Measurements from ENCODE around the gene OR8H2.
"Not testable (repeated sequence)": the region's sequence is repeated elsewhere in the genome, so short reads cannot be mapped to it uniquely, and the experiment has no call there.

OR8H2 gene

GRCh38 chr11:56103210-56103737 is at the start of gene OR8H2:
TSS of gene OR8H2 (plus strand) at chr11:56103687. CDS start at chr11:56105043, 1,356 bp downstream.
- no peak for DNase-seq (ENCODE audit: low read depth in 4 of 4, low spot score in 1 of 4)

GRCh38 chr11:56056366-56056765 is 47.1 kb upstream of the OR8H2 start:
- not testable (repeated sequence) for DNase-seq (ENCODE audit: low read depth in 4 of 4, low spot score in 1 of 4)

- not testable (repeated sequence) for DNase-seq (ENCODE audit: low read depth in 4 of 4, low spot score in 1 of 4)
Measured at GRCh38 chr11:56057661-56058237, 45.7 kb upstream of the OR8H2 start.

GRCh38 chr11:56058260-56058780 is 45.2 kb upstream of the OR8H2 start:
- not testable (repeated sequence) for DNase-seq (ENCODE audit: low read depth in 4 of 4, low spot score in 1 of 4)

GRCh38 chr11:56066980-56067379 is 36.5 kb upstream of the OR8H2 start:
- no peak for DNase-seq (ENCODE audit: low read depth in 4 of 4, low spot score in 1 of 4)

DNA sequence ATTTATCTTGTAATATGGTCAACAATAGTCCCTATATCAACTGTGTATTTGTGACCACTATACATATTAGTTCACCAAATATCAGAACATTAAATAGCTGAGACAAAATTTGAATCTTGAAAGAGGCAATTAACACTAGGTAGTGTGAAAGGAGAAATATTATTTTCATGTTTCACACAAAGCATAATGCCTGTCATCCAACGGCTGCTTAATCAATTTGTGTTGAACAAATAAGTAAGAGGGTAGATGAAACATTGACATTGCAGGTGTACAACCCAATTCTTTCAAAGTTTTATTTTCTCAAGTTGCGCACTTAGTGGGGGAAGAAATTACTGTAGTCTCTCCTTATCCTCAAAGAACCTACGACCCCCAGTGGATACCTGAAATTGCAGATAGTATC is 13.8 kb upstream of the OR8H2 start:
- no peak for DNase-seq (ENCODE audit: low read depth in 4 of 4, low spot score in 1 of 4)

DNA sequence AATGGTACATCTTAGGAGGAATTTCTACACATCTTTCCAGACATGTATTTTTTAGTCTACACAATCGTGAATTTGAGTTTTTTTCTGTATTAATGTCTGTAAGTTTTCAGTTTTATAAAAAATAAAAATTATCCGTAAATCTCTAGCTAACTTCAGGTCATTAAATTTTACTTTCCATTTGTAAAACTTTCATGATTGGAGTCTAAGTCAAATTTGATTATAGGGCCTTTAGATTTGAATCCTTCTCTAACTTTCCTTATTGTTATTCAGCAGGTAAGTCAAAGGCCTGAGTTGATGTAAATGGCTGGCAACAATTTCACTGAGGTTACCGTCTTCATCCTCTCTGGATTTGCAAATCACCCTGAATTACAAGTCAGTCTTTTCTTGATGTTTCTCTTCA is 10.5 kb upstream of the OR8H2 start, which contains the start of gene OR8I2:
Gene OR8I2 (plus strand): TSS at position 301 of the 400 bp plus-strand sequence. CDS start 0 bp downstream, at position 301.
- DNase-seq (ENCODE audit: low read depth in 4 of 4, low spot score in 1 of 4): no peak

- no peak for DNase-seq (ENCODE audit: low read depth in 4 of 4, low spot score in 1 of 4)
Measured at GRCh38 chr11:56122073-56122472, 18.6 kb downstream of the OR8H2 start, which contains the start of gene OR8H3. TSS of gene OR8H3 (plus strand) at chr11:56122373. CDS start at chr11:56122373, 0 bp downstream.

DNA sequence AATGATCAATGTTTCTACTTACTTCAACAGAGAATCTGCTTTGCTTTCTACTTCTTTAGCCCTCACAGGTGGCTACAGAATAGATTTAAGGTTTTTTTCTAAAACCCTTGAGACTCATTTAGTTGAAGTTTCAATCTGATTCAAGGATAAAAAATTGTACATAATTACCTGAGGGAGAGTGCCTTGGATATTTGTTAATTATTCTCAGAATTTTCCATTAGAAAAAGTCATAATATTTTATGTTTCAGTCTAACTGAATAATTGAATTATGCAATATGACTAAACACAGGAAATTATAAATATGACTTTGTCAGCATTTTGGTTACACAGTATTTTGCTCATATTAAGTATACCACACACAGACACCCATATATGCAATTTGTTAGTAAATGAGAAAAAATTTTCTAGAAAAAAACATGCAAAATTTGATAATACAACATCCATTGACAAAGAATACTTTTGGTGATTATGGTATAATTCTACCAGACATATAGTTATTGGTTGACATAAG is 36.7 kb downstream of the OR8H2 start, which contains the start of gene OR8J3:
Gene OR8J3 (minus strand): TSS at position 51 of the 511 bp plus-strand sequence. CDS start 2,483 bp downstream, outside the sequence.
- no peak for DNase-seq (ENCODE audit: low read depth in 4 of 4, low spot score in 1 of 4)

DNA sequence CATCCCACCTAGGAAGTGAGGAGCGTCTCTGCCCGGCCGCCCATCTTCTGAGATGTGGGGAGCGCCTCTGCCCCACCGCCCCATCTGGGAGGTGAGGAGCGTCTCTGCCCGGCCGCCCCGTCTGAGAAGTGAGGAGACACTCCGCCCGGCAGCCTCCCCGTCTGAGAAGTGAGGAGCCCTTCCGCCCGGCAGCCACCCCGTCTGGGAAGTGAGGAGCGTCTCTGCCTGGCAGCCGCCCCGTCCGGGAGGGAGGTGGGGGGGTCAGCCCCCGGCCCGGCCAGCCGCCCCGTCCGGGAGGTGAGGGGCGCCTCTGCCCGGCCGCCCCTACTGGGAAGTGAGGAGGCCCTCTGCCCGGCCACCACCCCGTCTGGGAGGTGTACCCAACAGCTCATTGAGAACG is 40.2 kb downstream of the OR8H2 start:
- DNase-seq (ENCODE audit: low read depth in 4 of 4, low spot score in 1 of 4): not testable (repeated sequence)

- DNase-seq (ENCODE audit: low read depth in 4 of 4, low spot score in 1 of 4): no peak
Measured at GRCh38 chr11:56151376-56151775, 47.9 kb downstream of the OR8H2 start.

GRCh38 chr11:56152333-56152732 is 48.8 kb downstream of the OR8H2 start:
- DNase-seq (ENCODE audit: low read depth in 4 of 4, low spot score in 1 of 4): no peak
